Measurements from ENCODE around the gene CENPP.

CENPP gene

DNA sequence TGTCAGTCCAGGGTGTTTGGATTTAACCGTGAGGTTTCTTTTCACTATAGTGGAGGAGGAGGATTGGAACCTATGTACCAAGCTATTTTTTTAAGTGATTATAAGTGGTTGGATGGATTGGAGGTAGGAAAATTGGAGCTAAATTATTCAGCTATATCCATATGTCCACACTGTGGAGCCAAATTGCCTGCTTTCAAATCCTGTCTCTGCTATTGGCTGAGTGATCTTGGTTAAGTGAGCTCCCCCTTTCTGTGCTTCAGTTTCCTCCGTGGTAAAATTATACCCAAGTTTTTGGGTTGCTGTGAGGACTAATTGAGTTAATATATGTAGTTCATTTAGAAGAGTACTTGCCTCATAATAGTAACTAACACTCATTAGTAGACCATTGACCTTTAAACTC lies 2.5 kb downstream of the CENPP start:
- no peak overlapping the region for H3K4me3 ChIP-seq (ENCODE audit: low read length)

DNA sequence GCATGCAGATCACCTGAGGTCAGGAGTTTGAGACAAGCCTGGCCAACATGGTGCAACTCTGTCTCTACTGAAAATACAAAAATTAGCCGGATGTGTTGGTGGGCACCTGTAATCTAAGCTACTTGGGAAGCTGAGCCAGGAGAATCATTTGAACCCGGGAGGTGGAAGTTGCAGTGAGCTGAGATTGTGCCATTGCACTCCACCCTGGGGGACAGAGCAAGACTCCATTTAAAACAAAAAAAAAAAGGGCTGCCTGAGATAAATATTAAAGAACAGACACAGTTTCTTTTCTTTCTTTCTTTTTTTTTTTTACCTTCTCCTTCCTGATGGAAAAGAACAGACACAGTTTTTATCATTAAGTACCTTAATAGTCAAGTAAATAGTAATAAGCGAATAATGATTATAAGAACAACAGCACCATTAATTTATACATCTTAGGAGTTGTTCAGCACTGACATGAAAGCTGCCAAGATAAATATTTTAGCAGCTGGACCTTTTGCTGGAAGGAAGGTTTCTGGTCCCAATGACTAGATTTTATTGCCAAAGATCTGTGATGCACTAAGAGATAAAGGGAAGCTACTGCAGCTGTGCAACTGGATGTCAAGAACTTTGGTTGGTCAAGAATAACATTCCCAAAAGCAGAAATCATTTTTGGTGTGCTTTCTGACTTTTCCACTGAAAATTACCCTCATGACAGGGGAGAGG lies 7.0 kb downstream of the CENPP start:
- H3K4me3 ChIP-seq (ENCODE audit: low read length): no peak overlapping the region
- DNase-seq (ENCODE audit: low read depth): no peak
- TF ChIP-seq, protein P1, sequence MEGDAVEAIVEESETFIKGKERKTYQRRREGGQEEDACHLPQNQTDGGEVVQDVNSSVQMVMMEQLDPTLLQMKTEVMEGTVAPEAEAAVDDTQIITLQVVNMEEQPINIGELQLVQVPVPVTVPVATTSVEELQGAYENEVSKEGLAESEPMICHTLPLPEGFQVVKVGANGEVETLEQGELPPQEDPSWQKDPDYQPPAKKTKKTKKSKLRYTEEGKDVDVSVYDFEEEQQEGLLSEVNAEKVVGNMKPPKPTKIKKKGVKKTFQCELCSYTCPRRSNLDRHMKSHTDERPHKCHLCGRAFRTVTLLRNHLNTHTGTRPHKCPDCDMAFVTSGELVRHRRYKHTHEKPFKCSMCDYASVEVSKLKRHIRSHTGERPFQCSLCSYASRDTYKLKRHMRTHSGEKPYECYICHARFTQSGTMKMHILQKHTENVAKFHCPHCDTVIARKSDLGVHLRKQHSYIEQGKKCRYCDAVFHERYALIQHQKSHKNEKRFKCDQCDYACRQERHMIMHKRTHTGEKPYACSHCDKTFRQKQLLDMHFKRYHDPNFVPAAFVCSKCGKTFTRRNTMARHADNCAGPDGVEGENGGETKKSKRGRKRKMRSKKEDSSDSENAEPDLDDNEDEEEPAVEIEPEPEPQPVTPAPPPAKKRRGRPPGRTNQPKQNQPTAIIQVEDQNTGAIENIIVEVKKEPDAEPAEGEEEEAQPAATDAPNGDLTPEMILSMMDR (conservative IDR thresholded peaks at IDR 0.05; ENCODE audit: low read depth, low read length): no peak

More for the DNA sequence above, 2.5 kb downstream of the CENPP start:
- DNase-seq (ENCODE audit: low read depth): peak; percentile 20
- TF ChIP-seq, protein P1 (conservative IDR thresholded peaks at IDR 0.05; ENCODE audit: low read depth, low read length): peak; percentile 44

DNA sequence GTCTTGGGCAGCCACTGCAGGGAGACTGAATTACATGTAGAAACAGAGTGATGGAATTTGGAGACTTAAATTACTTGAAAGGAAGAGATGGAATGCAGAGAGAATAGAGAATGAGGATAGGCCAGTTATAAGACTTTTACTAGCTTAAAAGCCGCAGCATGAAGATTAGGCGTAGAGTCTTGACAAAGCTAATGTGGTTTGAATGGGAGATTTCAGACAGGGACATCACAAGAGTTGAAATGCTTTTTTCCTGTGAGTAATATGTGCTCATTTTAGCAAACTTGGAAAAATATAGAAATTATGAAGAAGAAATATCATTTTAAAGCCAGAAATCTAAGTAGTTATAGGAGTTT lies 7.5 kb downstream of the CENPP start:
- no peak for DNase-seq (ENCODE audit: low read depth)
- TF ChIP-seq, protein P1 (conservative IDR thresholded peaks at IDR 0.05; ENCODE audit: low read depth, low read length): no peak
- no peak overlapping the region for H3K4me3 ChIP-seq (ENCODE audit: low read length)

DNA sequence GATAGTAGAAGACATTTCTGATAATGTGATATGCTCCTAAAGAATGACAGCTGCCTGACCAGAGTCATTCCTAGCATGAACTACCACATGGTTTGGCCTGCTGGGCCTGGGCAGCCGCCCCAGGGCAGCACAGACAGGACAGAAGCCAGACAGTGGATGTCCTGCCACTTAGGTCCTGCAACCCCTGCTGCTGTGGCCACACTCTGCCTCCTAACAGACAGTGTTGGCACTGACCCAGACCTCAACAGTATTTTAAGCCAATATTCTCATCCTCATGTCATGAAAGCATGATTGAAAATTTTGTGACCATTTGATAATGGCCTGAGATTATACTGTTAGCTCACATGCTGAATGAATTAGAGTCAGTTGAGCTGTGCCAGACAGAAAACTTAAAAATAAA lies 15.8 kb downstream of the CENPP start:
- no peak for DNase-seq (ENCODE audit: low read depth)
- H3K4me3 ChIP-seq (ENCODE audit: low read length): no peak overlapping the region
- TF ChIP-seq, protein P1 (conservative IDR thresholded peaks at IDR 0.05; ENCODE audit: low read depth, low read length): no peak

DNA sequence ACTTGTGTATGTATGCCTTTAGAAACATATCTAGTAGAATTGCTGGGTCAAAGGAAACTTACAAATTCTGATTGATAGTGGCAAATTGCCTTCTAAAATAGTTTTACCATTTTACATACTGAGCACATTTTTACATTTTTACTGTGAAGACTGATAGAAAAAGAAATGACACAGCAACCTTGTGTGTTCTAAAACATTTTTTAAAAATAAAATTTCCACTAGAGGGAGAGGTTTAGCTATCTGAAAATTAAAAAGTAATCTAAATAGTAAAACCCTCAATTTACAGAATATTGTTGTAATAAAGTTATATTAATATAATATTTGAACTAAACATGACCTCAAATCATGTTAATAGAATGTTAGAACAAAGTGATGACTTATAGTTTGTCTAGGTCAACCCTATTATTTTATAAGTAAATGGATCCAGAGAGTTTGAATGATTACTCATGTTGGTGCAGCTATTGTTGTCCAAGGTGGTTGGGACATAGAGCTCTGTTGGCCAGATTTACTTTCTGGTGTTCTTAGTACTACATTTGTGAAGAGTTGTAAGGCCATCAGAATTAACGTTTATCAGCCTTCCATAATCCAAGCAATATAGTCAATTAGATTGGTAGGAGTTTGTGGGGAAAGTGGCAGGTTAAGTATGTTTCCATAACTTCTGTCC lies 17.2 kb downstream of the CENPP start:
- no peak overlapping the region for H3K4me3 ChIP-seq (ENCODE audit: low read length)
- TF ChIP-seq, protein P1 (conservative IDR thresholded peaks at IDR 0.05; ENCODE audit: low read depth, low read length): no peak
- no peak for DNase-seq (ENCODE audit: low read depth)

DNA sequence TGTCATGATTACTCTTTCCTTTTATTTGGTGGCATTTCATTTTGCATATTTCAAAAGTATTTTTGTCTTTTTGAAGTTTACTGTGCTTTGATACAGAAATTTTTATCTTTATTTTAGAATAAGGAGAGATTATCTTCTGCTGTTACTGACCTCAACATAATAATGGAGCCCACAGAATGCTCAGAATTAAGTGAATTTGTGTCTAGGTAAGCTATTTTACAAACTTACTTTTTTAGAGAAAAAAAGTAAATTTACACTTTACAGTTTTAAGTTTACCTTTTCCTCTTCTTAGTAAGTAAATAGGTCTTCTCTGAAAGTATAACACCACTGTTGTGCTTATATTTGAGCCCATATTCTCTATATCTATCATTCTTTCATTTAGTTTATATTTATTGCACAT lies 19.8 kb downstream of the CENPP start:
- H3K4me3 ChIP-seq (ENCODE audit: low read length): no peak overlapping the region
- DNase-seq (ENCODE audit: low read depth): no peak
- TF ChIP-seq, protein P1 (conservative IDR thresholded peaks at IDR 0.05; ENCODE audit: low read depth, low read length): no peak

Data from retinal pigment epithelial cell (primary cell).